B cell (primary cell): ENCODE results near the gene GABRR1. TPM values are rescaled to one million over a fixed set of nuclear protein-coding genes. Genes with fewer than 3 reads are reported as not detected.

Source experiments
- ATAC-seq: fragments of 200-7000 bp; cut with Tn5 transposase; one replicate; pipeline ENCODE4 v1.10.0; 2021; ENCODE audit warnings: low read depth, mild to moderate bottlenecking, moderate number of reproducible peaks, moderate library complexity
- CTCF ChIA-PET: fragments of 350-600 bp; sonication (Branson Sonifier 250); formaldehyde crosslinking; loops from one replicate; lab custom pipeline; 2021; ENCODE audit warnings: antibody characterized with exemption, inconsistent platforms; lab: Charles Lee
- POLR2A ChIA-PET: fragments of 350-600 bp; sonication (Branson Sonifier 250); formaldehyde crosslinking; loops from one replicate; lab custom pipeline; 2021; ENCODE audit warnings: antibody characterized with exemption; lab: Charles Lee
- DNase-seq: peaks from one replicate; pipeline ENCODE4 v3.0.0; 2013
- H2AFZ ChIP-seq: 2 replicates; pipeline ENCODE4 v1.6.1; 2012; ENCODE audit warnings: mild to moderate bottlenecking, low read depth, low read length; ENCODE audit not compliant: insufficient read depth, poor library complexity, severe bottlenecking
- H3K27ac ChIP-seq, 2 donors: 1 replicate in 1 of 2; 2 replicates in 1 of 2; pipeline ENCODE4 v1.5.1; 2012 to 2013; ENCODE audit warnings: low read length in 2 of 2, mild to moderate bottlenecking in 2 of 2, moderate library complexity in 1 of 2
- H3K27me3 ChIP-seq, 4 experiments: fragments of 200-600 bp in 1 of 4; sonication (generic) in 1 of 4; replicated peaks in 1 of 4; 1 replicate in 2 of 4; 2 replicates in 2 of 4; pipeline versions ENCODE4 v1.6.1 to v1.7.0; 2013 to 2016; ENCODE audit warnings: low read length in 3 of 4, mild to moderate bottlenecking in 2 of 4, mixed read lengths in 1 of 4, moderate library complexity in 1 of 4; ENCODE audit not compliant: insufficient read depth in 4 of 4, control insufficient read depth in 3 of 4; ENCODE audit errors: control extremely low read depth in 1 of 4
- H3K36me3 ChIP-seq, 2 experiments: replicated peaks in 1 of 2; 1 replicate in 1 of 2; 2 replicates in 1 of 2; pipeline versions ENCODE4 v1.6.1 to v1.7.1; 2013; ENCODE audit warnings: low read length in 1 of 2; ENCODE audit not compliant: insufficient read depth in 2 of 2, control insufficient read depth in 1 of 2; ENCODE audit errors: control extremely low read depth in 1 of 2, extremely low read depth in 1 of 2
- H3K4me1 ChIP-seq, 2 donors: fragments of 200-600 bp in 1 of 2; sonication (generic) in 1 of 2; 1 replicate in 1 of 2; 2 replicates in 1 of 2; pipeline versions ENCODE4 v1.5.1 to v1.6.1; 2013 to 2017; ENCODE audit warnings: low read length in 2 of 2; ENCODE audit not compliant: control insufficient read depth in 2 of 2, insufficient read depth in 2 of 2
- H3K4me2 ChIP-seq: replicated peaks from 2 replicates; pipeline ENCODE3; 2012; ENCODE audit warnings: mild to moderate bottlenecking, low read depth, low read length; ENCODE audit not compliant: poor library complexity, severe bottlenecking
- H3K4me3 ChIP-seq, 5 experiments: fragments of 200-600 bp in 1 of 5; sonication (generic) in 1 of 5; 1 replicate in 3 of 5; 2 replicates in 2 of 5; pipeline versions ENCODE4 v1.5.1 to v1.7.0; 2011 to 2016; ENCODE audit warnings: low read length in 4 of 5, mild to moderate bottlenecking in 4 of 5, low read depth in 2 of 5, control low read depth in 1 of 5, moderate library complexity in 1 of 5; ENCODE audit not compliant: insufficient read depth in 1 of 5; ENCODE audit errors: control extremely low read depth in 1 of 5, extremely low read depth in 1 of 5
- H3K79me2 ChIP-seq: fragments of 200-600 bp; sonication (generic); one replicate; pipeline ENCODE4 v1.6.0; 2016; ENCODE audit warnings: low read length; ENCODE audit not compliant: control insufficient read depth, insufficient read depth
- H3K9ac ChIP-seq: fragments of 200-600 bp; sonication (generic); 2 replicates; pipeline ENCODE4 v1.6.1; 2017; ENCODE audit warnings: mild to moderate bottlenecking, low read length, moderate library complexity
- H3K9me3 ChIP-seq, 3 donors: one replicate each; pipeline versions ENCODE4 v1.6.1 to v1.7.1; 2013; ENCODE audit warnings: low read length in 2 of 3; ENCODE audit not compliant: control insufficient read depth in 2 of 3, insufficient read depth in 1 of 3; ENCODE audit errors: control extremely low read depth in 1 of 3
- H4K20me1 ChIP-seq: 2 replicates; pipeline ENCODE4 v1.6.0; 2012; ENCODE audit warnings: mild to moderate bottlenecking, low read length; ENCODE audit not compliant: insufficient read depth, control insufficient read depth, poor library complexity, severe bottlenecking
- H3K27ac Mint-ChIP-seq: one replicate; pipeline ENCODE4 v1.8.0; 2021; ENCODE audit warnings: mixed read lengths
- H3K27me3 Mint-ChIP-seq: one replicate; pipeline ENCODE4 v1.8.0; 2021; ENCODE audit warnings: mixed read lengths
- H3K4me1 Mint-ChIP-seq: one replicate; pipeline ENCODE4 v1.8.0; 2021; ENCODE audit warnings: mixed read lengths
- H3K4me3 Mint-ChIP-seq: one replicate; pipeline ENCODE4 v1.8.0; 2021; ENCODE audit warnings: mixed read lengths
- H3K9me3 Mint-ChIP-seq: one replicate; pipeline ENCODE4 v1.8.0; 2022; ENCODE audit warnings: mixed read lengths; ENCODE audit not compliant: insufficient read depth
- CTCF ChIP-seq: fragments of 200-600 bp; IDR thresholded peaks from one replicate; pipeline ENCODE4 v1.8.0; 2022; ENCODE audit warnings: antibody characterized with exemption, mild to moderate bottlenecking
- EZH2 ChIP-seq: IDR thresholded peaks from 2 replicates; pipeline ENCODE4 v1.6.1; 2012; ENCODE audit warnings: borderline replicate concordance, low read depth, mild to moderate bottlenecking, moderate library complexity, low read length; ENCODE audit not compliant: insufficient read depth, poor library complexity, severe bottlenecking
- WGBS: methylation state at CpG from one replicate; pipeline ENCODE4 v1.1.5; 2013; ENCODE audit warnings: missing lambda C conversion rate; ENCODE audit not compliant: insufficient coverage; 5-methylcytosine and 5-hydroxymethylcytosine counted together
- intact Hi-C: fragments of 100-400 bp; cut with micrococcal nuclease; formaldehyde crosslinking; loops from one replicate; pipeline ENCODE4 v1.10.0; 2022
- polyA plus RNA-seq: library from polyadenylated mRNA; depleted of rRNA; stranded (reverse); fragments of >200 nt; gene quantifications from 2 replicates; pipeline ENCODE4 v1.2.3, GENCODE V29; 2012
- total RNA-seq, 2 donors: library from RNA; stranded (reverse); fragments of 120-200 nt in 1 of 2; gene quantifications; 1 replicate in 1 of 2; 2 replicates in 1 of 2; pipeline versions ENCODE4 v1.2.3 to v1.2.4, GENCODE V29; 2013 to 2022

Gene GABRR1
- total and polyA plus RNA-seq, 2 donors (not counting 1 experiment from before 2014, with no cell fraction given) = not detected

GRCh38 chr6:89254569-89254968, 37.4 kb upstream of the GABRR1 start:
- ATAC-seq (no peak), DNase-seq (no peak)
- TF ChIP-seq CTCF = no peak
- TF ChIP-seq EZH2 = no peak
- Histone ChIP-seq H2AFZ (no peak overlapping the region), H3K4me2 (no peak overlapping the region), H3K4me3 (no peak overlapping the region), H3K36me3 (no peaks in the 10 kb centered on the region), H3K79me2 (no peaks in the 10 kb centered on the region), H3K27me3 (peaks cover 0 to 7% (median 2%) of the 10 kb centered on the region in 4 experiments), H3K4me1 (peaks cover 3 to 6% of the 10 kb centered on the region in 2 donors), H3K9ac (no peak overlapping the region), H3K27ac (no peak overlapping the region), H3K9me3 (no peaks in the 10 kb centered on the region), H4K20me1 (no peaks in the 10 kb centered on the region)
- H3K4me3 Mint-ChIP-seq = no peak overlapping the region
- H3K27ac Mint-ChIP-seq = no peak overlapping the region
- peaks cover 10% of the 10 kb centered on the region for H3K27me3 Mint-ChIP-seq
- intact Hi-C loops = no loop called here
- H3K4me1 Mint-ChIP-seq = peaks cover 6% of the 10 kb centered on the region
- POLR2A ChIA-PET = no interaction called here
- H3K9me3 Mint-ChIP-seq = no peaks in the 10 kb centered on the region
- CTCF ChIA-PET = interaction anchor here (1.0 kb wide), 1 partner anchor 11 kb away, joined by 4 read pairs; no protein-coding TSS in a partner anchor

- intact Hi-C loops = no loop called here
- ATAC-seq = no peak
- H3K36me3 ChIP-seq = no peaks in the 10 kb centered on the region
- ChIA-PET POLR2A (no interaction called here), CTCF (no interaction called here)
- H3K4me3 ChIP-seq = no peak overlapping the region
- H2AFZ ChIP-seq = no peak overlapping the region
- no peaks in the 10 kb centered on the region for H3K9me3 Mint-ChIP-seq
- H3K27me3 ChIP-seq = peaks cover 0 to 7% (median 2%) of the 10 kb centered on the region in 4 experiments
- H3K4me2 ChIP-seq = no peak overlapping the region
- no peaks in the 10 kb centered on the region for H3K9me3 ChIP-seq
- no peaks in the 10 kb centered on the region for H3K4me1 ChIP-seq
- no peaks in the 10 kb centered on the region for H4K20me1 ChIP-seq
- WGBS = 82% methylated on average over 2 of the region's 2 CpGs
- TF ChIP-seq CTCF (no peak), EZH2 (no peak)
- H3K79me2 ChIP-seq = no peaks in the 10 kb centered on the region
- no peak for DNase-seq
- H3K27me3 Mint-ChIP-seq = peaks cover 16% of the 10 kb centered on the region
- H3K4me1 Mint-ChIP-seq = no peaks in the 10 kb centered on the region
- H3K27ac Mint-ChIP-seq = no peak overlapping the region
- no peak overlapping the region for H3K27ac ChIP-seq
- H3K9ac ChIP-seq = no peak overlapping the region
- no peak overlapping the region for H3K4me3 Mint-ChIP-seq
These were observed 35.7 kb upstream of the GABRR1 start for GRCh38 chr6:89252907-89253306.
